ENCODE data around the gene ATF6.

DNA sequence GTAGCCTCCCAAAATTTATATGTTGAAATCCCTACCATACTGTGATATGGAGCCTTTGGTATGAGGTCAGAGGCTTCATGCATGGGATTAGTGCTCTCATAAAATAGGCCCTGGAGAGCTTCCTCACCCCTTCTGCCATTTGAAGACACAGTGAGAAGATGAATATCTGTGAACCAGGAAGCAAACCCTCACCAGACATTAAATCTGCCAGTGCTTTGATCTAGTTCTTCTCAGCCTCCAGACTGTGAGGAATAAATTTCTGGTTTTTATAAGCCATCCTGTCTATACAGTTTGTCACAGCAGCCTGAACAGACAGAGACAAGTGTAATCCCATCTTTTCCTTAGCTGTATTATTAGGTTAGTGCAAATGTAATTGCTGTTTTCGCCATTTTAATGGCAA, 169.1 kb downstream of the ATF6 start:
- TF ChIP-seq JUN (IDR thresholded peaks at IDR 0.05; ENCODE audit: low read depth, low read length), result no peak
- TF ChIP-seq, protein P1, sequence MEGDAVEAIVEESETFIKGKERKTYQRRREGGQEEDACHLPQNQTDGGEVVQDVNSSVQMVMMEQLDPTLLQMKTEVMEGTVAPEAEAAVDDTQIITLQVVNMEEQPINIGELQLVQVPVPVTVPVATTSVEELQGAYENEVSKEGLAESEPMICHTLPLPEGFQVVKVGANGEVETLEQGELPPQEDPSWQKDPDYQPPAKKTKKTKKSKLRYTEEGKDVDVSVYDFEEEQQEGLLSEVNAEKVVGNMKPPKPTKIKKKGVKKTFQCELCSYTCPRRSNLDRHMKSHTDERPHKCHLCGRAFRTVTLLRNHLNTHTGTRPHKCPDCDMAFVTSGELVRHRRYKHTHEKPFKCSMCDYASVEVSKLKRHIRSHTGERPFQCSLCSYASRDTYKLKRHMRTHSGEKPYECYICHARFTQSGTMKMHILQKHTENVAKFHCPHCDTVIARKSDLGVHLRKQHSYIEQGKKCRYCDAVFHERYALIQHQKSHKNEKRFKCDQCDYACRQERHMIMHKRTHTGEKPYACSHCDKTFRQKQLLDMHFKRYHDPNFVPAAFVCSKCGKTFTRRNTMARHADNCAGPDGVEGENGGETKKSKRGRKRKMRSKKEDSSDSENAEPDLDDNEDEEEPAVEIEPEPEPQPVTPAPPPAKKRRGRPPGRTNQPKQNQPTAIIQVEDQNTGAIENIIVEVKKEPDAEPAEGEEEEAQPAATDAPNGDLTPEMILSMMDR (IDR thresholded peaks at IDR 0.05; ENCODE audit: control extremely low read depth in 1 of 3, insufficient read depth in 1 of 3, low read depth in 1 of 3, low read length in 3 of 3), result no peak
- no peak for TF ChIP-seq CEBPB (IDR thresholded peaks at IDR 0.05; ENCODE audit: low read depth, low read length)
- TF ChIP-seq POLR2AphosphoS5 (IDR thresholded peaks at IDR 0.05; ENCODE audit: low read depth, low read length), result no peak
- TF ChIP-seq BCL11A (IDR thresholded peaks at IDR 0.05; ENCODE audit: low read depth in 2 of 2, low read length in 2 of 2), result no peak
- no peak for TF ChIP-seq POLR2A (IDR thresholded peaks at IDR 0.05; ENCODE audit: control extremely low read depth in 1 of 2, low read depth in 2 of 2, low read length in 2 of 2)

Measured in H1 (cell line).